C4-2B (cell line): ENCODE measurements around the gene PBRM1.

Experiments used
- CTCF ChIP-seq: fragments of 450-650 bp; conservative IDR thresholded peaks from 2 replicates; pipeline ENCODE4 v1.5.1; 2017; ENCODE audit warnings: mild to moderate bottlenecking
- ZFX ChIP-seq: fragments of 450-650 bp; IDR thresholded peaks from 2 replicates; pipeline ENCODE4 v1.6.1; 2017

- no peak for TF ChIP-seq CTCF
- peak; percentile 78; the same call in 1 of the 2 replicates for TF ChIP-seq ZFX
These were observed 20.3 kb upstream of the PBRM1 start, which contains the start of the genes GLT8D1 and SPCS1 for GRCh38 chr3:52705688-52706686.
